Stimulated activated CD8-positive, alpha-beta memory T cell treated with anti-CD3 and anti-CD28 coated beads, Interleukin-7, amount 100 ng/mL, for 24 hours (primary cell): ENCODE data around the gene SELENOS.

Experiments used
- DNase-seq: peaks from one replicate; pipeline ENCODE4 v3.0.0-alpha.2; 2020; ENCODE audit warnings: low read depth

Gene SELENOS

GRCh38 chr15:101276501-101277037, 716 bp downstream of the SELENOS start:
- DNase-seq, result no peak

GRCh38 chr15:101275018-101275417, 2.3 kb downstream of the SELENOS start:
- DNase-seq, result no peak

- DNase-seq, result no peak
These were observed 3.8 kb downstream of the SELENOS start for GRCh38 chr15:101273534-101273933.

GRCh38 chr15:101272584-101272983, 4.7 kb downstream of the SELENOS start:
- DNase-seq, result no peak

DNA sequence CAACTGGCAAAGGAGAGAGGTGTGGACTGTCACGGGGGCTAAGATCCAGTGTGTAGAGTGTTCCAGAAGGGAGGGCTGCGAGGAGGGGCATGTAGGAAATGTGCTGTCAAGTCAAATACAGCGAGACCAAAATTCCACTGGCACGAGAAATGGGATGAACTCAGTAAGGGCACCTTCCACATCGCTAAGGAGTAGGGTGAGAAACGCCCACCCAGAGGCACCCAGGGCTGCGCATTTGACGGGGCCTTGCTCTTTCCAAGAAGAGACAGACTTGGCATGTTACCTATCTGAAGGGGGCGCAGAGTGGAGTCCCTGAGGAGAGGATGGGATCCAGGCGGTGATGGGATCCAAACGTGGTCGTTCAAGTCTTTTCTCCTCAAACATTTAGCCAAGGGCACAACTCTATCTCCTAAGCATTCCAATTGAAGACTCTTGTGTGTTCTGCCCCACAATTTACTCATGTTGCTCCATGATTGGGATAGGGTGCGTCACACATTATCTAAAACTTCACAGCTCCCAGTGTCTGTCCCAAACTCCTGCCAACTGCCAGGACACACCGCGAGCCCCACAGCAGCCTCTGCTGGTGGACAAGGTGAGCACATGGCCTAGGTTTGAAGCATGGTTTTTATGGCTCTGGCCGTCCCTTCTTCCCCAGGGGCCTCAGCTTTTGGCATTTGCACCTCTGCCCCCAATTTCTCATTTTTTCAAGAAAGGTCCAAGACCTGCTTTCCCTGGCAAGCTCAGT, 7.6 kb downstream of the SELENOS start:
- DNase-seq, result no peak

GRCh38 chr15:101267320-101268104, 9.8 kb downstream of the SELENOS start:
- DNase-seq, result no peak

DNA sequence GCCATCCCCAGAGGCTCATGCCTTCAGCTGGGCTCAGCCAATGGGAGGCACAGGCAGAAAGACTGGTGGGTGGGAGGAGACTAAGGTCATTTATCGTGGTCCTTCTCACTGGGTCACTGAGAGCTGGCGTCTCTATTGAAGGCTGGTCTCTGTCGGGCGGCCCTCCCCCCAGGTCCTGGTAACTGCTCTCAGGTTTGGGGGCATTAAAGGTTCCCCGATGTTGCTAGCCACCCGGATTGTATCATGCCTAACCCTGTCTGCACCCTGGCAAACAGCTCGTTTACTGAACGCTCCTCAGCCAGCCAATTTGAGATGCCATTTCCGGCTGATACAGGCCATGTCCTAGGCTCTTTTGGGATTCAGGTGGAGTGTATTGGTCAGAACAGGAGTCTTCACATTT, 10.5 kb downstream of the SELENOS start:
- no peak for DNase-seq

DNA sequence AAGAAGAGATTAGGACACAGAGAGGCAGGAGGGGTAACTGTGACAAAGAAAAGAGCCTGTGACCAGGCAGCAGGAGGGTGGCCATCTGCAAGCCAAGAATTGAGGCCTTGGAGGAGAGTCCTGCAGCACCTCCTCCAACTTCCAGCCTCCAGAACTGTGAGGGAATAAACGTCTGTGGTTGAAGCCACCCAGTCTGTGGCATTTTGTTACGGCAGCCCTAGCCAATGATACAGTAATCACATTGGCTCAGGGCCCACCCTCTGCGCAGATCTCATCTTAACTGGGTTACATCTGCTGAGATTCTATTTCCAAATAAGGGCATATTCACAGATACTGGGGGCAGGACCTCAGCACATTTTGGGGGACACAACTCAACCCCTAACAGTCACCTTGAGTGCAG, 11.3 kb downstream of the SELENOS start:
- DNase-seq, result no peak

GRCh38 chr15:101264911-101265641, 12.2 kb downstream of the SELENOS start:
- no peak for DNase-seq

DNA sequence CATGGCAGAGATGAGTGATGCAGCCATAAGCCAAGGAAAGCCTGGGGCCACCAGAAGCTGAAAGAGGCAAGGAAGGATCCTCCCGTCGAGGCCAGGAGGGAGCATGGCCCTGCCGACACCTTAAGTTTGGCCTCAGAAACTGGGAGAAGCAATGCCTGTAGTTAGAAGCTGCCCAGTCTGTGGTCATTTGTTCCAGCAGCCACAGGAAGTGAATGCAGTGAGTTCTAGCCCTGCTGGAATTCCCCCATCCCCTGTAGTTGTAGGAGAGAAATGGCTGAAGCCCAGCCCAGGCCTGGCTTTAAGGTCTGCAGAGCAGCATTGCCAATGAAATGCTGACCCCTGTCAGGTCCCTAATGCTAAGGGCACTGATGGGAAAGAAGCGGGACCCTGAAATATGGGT, 13.3 kb downstream of the SELENOS start:
- DNase-seq, result no peak

DNA sequence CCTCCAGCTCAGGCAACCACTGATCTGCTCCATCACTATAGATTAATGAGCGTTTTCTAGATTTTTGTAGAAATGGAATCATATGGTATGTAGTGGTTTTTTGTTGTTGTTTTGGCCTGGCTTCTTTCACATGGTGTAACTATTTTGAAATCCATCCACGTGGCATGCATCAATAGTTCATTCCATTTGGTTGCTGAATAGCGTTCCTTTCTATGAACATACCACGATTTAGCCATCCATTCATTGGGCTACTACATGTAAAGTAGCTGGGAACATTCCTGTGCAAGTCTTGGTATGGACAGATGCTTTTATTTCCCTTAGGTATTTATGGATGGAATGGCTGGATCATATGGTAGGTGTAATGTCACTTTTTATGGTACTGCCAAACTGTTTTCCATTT, 14.7 kb downstream of the SELENOS start:
- DNase-seq, result no peak

DNA sequence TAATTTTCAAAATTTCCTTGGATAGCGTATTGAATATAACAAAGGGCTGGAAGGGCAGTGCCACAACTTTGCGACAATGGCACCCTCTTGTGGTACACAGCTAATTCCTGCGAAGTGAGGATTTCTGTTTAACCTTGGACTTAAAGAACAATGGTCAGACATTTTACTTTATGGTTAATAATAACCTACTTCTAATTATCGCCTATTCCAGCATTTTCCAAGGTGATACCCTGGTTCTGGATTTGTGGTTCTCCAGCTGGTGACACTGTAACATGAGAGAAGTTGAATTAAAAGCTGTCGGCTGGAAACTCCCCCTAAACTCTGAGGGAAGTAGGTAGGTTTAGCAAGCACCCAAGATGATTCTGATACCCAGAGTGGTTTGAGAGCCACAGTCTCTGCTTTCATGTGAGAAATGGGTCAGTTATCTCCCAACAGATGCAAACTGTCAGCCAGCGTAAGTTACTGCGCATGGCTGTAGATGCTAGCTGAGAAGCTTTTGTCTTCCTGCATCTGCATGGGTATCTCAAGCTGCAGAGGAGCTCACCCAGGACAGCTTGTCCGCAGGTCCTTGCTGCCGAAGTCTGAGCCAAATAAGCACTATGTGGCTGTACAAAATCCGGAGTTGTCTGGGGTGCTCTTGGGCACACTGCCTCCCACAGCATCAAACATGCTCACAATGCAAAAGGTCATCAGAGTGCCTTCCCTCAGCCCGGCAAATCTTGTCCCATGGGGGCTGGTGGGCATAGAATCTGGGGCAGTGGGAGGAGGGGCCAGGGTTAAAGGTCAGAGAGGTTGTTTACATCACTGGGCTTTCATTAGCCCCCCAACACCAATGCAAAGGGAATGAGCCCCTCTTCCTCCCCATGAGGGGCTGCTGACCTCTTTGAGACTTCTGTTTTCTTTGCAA, 18.8 kb downstream of the SELENOS start:
- no peak for DNase-seq

DNA sequence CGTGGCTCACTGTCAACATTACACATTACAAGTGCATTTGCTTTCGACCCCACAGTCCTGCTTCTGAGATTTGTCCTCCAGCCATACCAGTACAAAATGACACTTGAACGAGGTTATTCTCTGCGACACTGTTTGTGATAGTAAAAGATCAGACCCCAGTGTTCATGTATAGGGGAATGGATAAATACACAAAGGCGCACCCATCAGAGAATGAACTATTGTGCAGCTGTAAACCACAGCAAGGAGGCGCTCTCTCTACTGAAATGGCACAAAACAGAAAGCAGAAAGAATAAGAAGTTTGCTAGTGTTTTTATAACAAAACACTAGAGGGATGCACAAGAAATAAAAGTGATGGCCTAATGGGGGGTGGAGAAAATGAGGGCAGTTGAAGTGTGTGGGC, 20.5 kb downstream of the SELENOS start:
- no peak for DNase-seq

DNA sequence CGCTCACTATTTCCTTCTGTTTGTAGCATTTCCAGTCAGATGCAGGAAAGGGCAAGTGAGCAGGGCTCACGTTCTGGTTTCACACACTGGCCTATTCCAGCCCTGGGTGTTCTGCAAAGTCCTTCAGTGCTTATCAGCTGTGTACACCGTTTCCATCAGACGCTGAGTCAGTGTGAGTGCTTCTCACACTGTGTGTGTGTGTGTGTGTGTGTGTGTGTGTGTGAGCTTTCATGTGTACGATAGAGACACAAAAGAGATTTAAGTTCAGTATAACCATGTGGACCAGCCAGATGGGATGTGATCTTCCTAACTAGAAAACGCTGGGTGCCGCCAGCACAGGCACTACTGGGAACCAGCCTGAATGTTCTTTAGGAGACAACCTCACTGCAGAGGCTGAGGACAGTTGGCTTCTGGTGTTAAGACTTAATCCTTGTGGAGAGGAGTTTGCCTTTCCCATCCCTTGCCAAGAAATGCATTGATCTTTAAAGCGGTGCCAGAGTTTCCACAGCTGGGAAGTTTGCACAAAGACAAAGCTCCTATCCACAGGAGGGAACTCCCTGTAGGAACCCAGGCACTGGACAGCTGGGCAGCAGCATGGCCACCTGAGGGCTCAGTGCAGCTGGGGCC, 21.6 kb downstream of the SELENOS start:
- DNase-seq, result no peak

- DNase-seq, result no peak
These were observed 22.3 kb downstream of the SELENOS start for GRCh38 chr15:101255051-101255395.

DNA sequence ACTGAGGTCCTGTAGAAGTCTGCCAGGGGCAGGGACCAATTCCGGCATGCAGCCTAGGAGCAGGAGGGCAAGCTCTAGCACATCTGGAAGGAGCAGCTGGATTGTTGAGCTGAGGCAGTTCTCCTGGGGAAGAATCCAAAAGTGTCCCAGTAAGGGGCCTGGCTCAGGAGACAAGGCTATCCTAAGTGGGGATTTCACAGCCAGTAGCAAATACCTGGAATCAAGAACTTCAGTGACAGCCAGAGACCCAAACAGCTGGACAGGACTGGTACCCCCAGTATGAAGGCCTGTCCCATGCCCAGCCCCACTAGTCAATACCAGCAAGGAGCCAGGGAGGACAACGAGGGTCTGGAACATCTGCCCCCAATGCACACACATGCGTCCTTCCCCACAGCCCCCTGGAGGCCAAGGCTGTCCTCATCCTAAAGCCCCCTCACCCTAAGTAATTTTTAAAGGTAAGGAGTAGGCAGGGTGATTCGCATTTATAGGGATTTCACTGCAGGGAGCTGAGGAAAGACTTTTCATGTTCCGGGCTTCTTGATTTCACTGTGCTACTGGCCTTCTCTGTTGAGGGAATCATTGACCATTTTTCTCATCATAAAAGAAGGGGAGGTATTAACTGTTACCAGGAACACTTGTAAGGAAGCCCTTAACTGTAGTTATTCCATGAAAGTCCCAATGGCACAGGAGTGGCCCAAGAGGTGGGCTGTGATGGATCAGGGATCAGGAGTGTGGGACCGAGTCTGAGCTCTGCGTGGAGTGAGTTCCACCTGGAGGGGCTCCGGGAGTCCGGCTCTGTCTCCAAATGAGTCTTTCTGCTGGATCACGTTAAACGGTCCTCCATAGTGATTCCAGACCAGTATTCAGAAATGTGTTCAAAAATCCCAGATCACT, 22.9 kb downstream of the SELENOS start:
- DNase-seq, result no peak

DNA sequence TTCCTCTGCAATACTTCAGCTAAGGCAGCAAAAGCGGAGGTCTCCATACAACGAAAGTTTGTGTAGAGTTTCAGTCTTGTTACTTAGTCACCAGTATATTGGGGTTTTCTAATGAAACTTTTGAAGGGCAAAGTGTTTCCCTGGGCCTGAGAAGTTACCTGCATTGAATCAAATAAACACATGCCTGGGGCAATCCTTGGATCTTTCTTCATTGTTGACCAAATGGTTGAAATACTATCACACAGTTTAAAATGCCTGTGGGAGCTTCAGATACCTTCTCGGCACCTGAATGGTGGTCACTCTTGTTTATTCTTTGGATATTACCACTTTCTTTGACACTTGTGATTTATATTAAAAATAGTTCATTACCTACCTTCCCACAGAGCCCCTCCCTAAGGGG, 24.4 kb downstream of the SELENOS start:
- DNase-seq, result no peak

DNA sequence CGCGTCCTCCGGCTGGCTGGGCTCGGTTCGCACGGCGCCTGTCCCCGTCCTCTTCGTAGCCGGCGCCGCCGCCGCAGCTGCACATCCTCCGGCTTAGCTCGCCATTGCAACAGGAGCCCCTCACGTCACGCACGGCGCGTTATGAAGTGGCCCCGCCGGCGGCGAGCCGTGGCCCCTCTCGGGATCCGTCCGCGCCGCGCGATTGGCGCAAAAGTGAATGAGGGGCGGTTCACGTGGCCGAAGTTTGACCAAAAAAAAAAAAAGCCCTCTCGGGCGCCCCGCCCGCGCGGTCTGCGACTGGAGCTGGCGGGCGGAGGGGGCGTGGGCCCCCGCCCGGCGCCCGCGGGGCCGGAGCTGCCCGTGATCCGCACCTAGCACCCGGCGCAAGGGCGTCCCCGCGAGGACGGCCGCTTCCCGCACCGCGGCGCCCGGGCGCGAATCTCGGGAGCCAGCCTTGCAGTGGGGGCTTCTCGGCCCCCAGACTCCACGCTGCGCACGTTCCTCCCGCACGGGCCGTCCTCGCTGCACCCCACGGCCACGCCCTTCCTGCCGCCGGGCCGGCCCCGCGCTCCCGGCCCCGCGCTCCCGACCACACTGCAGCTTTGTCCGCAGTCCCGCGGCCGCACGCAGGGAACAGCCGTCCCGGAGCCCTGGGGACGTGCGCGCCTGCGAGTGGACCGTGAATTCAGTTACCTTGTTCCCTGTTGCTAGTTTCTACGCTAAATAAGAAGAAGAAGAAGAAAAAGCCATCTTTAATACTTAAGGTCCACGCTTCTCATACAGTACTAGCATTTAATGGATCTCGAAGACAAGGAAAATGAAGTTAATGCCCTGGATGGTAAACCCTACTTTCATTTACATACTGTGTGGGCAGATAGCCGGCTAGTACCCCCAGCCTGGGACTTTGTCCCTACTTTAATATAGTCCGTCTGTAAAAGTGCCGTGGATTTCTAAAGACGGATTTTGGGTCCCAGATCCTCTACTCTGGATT, 25.2 kb downstream of the SELENOS start, which contains the start of gene CHSY1:
Gene CHSY1, minus strand, starts transcription at position 219 of the 991 bp plus-strand sequence. CDS start 592 bp downstream, outside the sequence.
- DNase-seq, result peak; percentile 74
